PFSK-1 (cell line): ENCODE data around the gene TMEM79.

ENCODE experiments used
- POLR2AphosphoS5 ChIP-seq: IDR thresholded peaks from 2 replicates; pipeline ENCODE4 v1.6.1; 2012; ENCODE audit warnings: low read depth, mild to moderate bottlenecking, control low read depth, low read length, moderate library complexity
- REST ChIP-seq, 2 experiments: IDR thresholded peaks; 2 replicates each; pipeline versions ENCODE4 v1.6.1 to v1.8.0; 2011 to 2012; ENCODE audit warnings: low read depth in 2 of 2, low read length in 2 of 2, control low read depth in 1 of 2, inconsistent platforms in 1 of 2, mild to moderate bottlenecking in 1 of 2, moderate library complexity in 1 of 2; ENCODE audit not compliant: insufficient read depth in 1 of 2

GRCh38 chr1:156244126-156244525 lies 40.0 kb upstream of the TMEM79 start:
- TF ChIP-seq POLR2AphosphoS5 (no peak), REST (IDR thresholded peaks at IDR 0.05; ENCODE audit: insufficient read depth in 1 of 2, low read depth in 2 of 2, low read length in 2 of 2) (no peak)
